Amniotic epithelial cell (primary cell): ENCODE results near the gene EPS8.

Experiments used
- DNase-seq: peaks from one replicate; pipeline ENCODE4 v3.0.0-alpha.2; 2010; ENCODE audit warnings: low read depth

EPS8 gene

GRCh38 chr12:15602051-15602672 lies 187.0 kb downstream of the EPS8 start:
- DNase-seq: no peak

GRCh38 chr12:15601210-15601800 lies 187.9 kb downstream of the EPS8 start:
- peak; percentile 93 for DNase-seq

GRCh38 chr12:15600223-15600935 lies 188.8 kb downstream of the EPS8 start:
- DNase-seq: no peak

GRCh38 chr12:15599266-15600037 lies 189.7 kb downstream of the EPS8 start:
- peak; percentile 76 for DNase-seq

- no peak for DNase-seq
Observed at GRCh38 chr12:15597125-15597830, 191.9 kb downstream of the EPS8 start.

- no peak for DNase-seq
Observed at GRCh38 chr12:15596174-15596573, 193.0 kb downstream of the EPS8 start.

GRCh38 chr12:15592934-15593333 lies 196.3 kb downstream of the EPS8 start:
- DNase-seq: peak; percentile 53

GRCh38 chr12:15591811-15592210 lies 197.4 kb downstream of the EPS8 start:
- no peak for DNase-seq

- peak; percentile 64 for DNase-seq
Observed at GRCh38 chr12:15590180-15590826, 198.9 kb downstream of the EPS8 start.

- DNase-seq: peak; percentile 19
Observed at GRCh38 chr12:15589328-15590032, 199.7 kb downstream of the EPS8 start.

- peak; percentile 76 for DNase-seq
Observed at GRCh38 chr12:15584366-15585041, 204.7 kb downstream of the EPS8 start.

- no peak for DNase-seq
Observed at GRCh38 chr12:15583804-15584203, 205.4 kb downstream of the EPS8 start.

GRCh38 chr12:15581006-15581405 lies 208.2 kb downstream of the EPS8 start:
- peak; percentile 56 for DNase-seq

- no peak for DNase-seq
Observed at GRCh38 chr12:15580431-15580830, 208.8 kb downstream of the EPS8 start.

GRCh38 chr12:15575671-15576541 lies 213.3 kb downstream of the EPS8 start:
- DNase-seq: no peak

GRCh38 chr12:15574353-15574752 lies 214.8 kb downstream of the EPS8 start:
- DNase-seq: no peak
